GM10248 (cell line): ENCODE results near the gene STXBP5L.

Experiments used
- CTCF ChIA-PET: fragments of 300-600 bp; sonication (Branson Sonifier 250); formaldehyde crosslinking; extraction: SDS; loops from one replicate; lab custom pipeline; 2021; ENCODE audit warnings: antibody characterized with exemption; lab: Yijun Ruan, JAX
- POLR2A ChIA-PET: fragments of 350-650 bp; sonication (Branson Sonifier 250); formaldehyde crosslinking; extraction: SDS; loops from one replicate; lab custom pipeline; 2020; ENCODE audit warnings: antibody characterized with exemption; lab: Yijun Ruan, JAX
- DNase-seq: peaks from one replicate; pipeline ENCODE4 v3.0.0; 2012; ENCODE audit errors: extremely low spot score
- CTCF ChIP-seq: IDR thresholded peaks from 2 replicates; pipeline ENCODE4 v1.5.1; 2012; ENCODE audit warnings: mild to moderate bottlenecking, low read depth; ENCODE audit errors: extremely low read depth, missing control alignments, control extremely low read depth

STXBP5L gene

GRCh38 chr3:120983841-120984240, 75.8 kb downstream of the STXBP5L start:
- ChIA-PET POLR2A (no interaction called here), CTCF (no interaction called here)
- TF ChIP-seq CTCF: no peak
- no peak for DNase-seq

- ChIA-PET CTCF (no interaction called here), POLR2A (no interaction called here)
- no peak for DNase-seq
- no peak for TF ChIP-seq CTCF
Measured at GRCh38 chr3:120985242-120985641, 77.2 kb downstream of the STXBP5L start.

GRCh38 chr3:120988994-120989393, 81.0 kb downstream of the STXBP5L start:
- TF ChIP-seq CTCF: no peak
- no peak for DNase-seq
- CTCF ChIA-PET: no interaction called here
- POLR2A ChIA-PET: no interaction called here

GRCh38 chr3:121018917-121019321, 110.9 kb downstream of the STXBP5L start:
- ChIA-PET CTCF (no interaction called here), POLR2A (no interaction called here)
- no peak for TF ChIP-seq CTCF
- DNase-seq: no peak

GRCh38 chr3:121063628-121064027, 155.6 kb downstream of the STXBP5L start:
- ChIA-PET POLR2A (no interaction called here), CTCF (interaction anchor here (1.2 kb wide), 1 partner anchor 18 kb away, joined by 3 read pairs; no protein-coding TSS in a partner anchor)
- no peak for TF ChIP-seq CTCF
- no peak for DNase-seq

GRCh38 chr3:121064121-121064520, 156.1 kb downstream of the STXBP5L start:
- POLR2A ChIA-PET: no interaction called here
- TF ChIP-seq CTCF: no peak
- DNase-seq: no peak
- CTCF ChIA-PET: interaction anchor here (1.2 kb wide), 1 partner anchor 18 kb away, joined by 3 read pairs; no protein-coding TSS in a partner anchor

GRCh38 chr3:121072133-121072532, 164.1 kb downstream of the STXBP5L start:
- ChIA-PET CTCF (no interaction called here), POLR2A (no interaction called here)
- TF ChIP-seq CTCF: no peak
- DNase-seq: no peak
